Measurements from ENCODE around the gene KCTD6.
"Not testable (repeated sequence)": the region's sequence is repeated elsewhere in the genome, so short reads cannot be mapped to it uniquely, and the experiment has no call there.

KCTD6 gene

DNA sequence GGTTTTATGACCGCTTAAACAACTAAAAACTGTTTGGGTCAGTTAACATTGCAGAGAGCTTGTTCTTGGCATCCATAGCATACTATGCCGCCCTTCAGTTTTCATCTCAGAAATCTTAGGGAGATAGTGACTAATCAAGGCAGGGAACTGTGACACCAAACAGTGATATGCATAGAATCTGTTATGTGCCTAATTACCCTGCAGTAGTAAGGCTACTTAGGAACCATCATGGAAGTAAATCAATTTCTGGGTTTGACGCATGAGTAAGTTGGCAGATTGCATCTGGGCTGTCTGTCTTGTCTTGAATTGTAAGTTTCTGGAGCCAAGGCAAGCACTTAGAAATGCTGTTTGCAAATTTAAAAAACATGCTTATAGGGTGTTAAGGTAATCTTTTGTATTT, 22.5 kb downstream of the KCTD6 start:
- Histone ChIP-seq H3K9me3 (replicated peaks; ENCODE audit: low read length) (no peaks in the 10 kb centered on the region), H3K36me3 (ENCODE audit: insufficient read depth, low read length) (no peaks in the 10 kb centered on the region), H3K4me2 (ENCODE audit: low read length) (no peak overlapping the region), H3K4me3 (ENCODE audit: low read length) (no peak overlapping the region), H3K9ac (ENCODE audit: low read depth, low read length) (no peak overlapping the region), H3K4me1 (ENCODE audit: control insufficient read depth, insufficient read depth, low read length) (no peaks in the 10 kb centered on the region), H3K27me3 (ENCODE audit: control insufficient read depth, insufficient read depth, low read length) (no peaks in the 10 kb centered on the region)

GRCh38 chr3:58518291-58518789, 26.4 kb downstream of the KCTD6 start:
- no peaks in the 10 kb centered on the region for H3K4me1 ChIP-seq (ENCODE audit: control insufficient read depth, insufficient read depth, low read length)
- no peak overlapping the region for H3K4me2 ChIP-seq (ENCODE audit: low read length)
- no peak overlapping the region for H3K4me3 ChIP-seq (ENCODE audit: low read length)
- H3K27me3 ChIP-seq (ENCODE audit: control insufficient read depth, insufficient read depth, low read length), result no peaks in the 10 kb centered on the region
- no peak overlapping the region for H3K9ac ChIP-seq (ENCODE audit: low read depth, low read length)
- H3K36me3 ChIP-seq (ENCODE audit: insufficient read depth, low read length), result no peaks in the 10 kb centered on the region
- H3K9me3 ChIP-seq (replicated peaks; ENCODE audit: low read length), result no peaks in the 10 kb centered on the region

DNA sequence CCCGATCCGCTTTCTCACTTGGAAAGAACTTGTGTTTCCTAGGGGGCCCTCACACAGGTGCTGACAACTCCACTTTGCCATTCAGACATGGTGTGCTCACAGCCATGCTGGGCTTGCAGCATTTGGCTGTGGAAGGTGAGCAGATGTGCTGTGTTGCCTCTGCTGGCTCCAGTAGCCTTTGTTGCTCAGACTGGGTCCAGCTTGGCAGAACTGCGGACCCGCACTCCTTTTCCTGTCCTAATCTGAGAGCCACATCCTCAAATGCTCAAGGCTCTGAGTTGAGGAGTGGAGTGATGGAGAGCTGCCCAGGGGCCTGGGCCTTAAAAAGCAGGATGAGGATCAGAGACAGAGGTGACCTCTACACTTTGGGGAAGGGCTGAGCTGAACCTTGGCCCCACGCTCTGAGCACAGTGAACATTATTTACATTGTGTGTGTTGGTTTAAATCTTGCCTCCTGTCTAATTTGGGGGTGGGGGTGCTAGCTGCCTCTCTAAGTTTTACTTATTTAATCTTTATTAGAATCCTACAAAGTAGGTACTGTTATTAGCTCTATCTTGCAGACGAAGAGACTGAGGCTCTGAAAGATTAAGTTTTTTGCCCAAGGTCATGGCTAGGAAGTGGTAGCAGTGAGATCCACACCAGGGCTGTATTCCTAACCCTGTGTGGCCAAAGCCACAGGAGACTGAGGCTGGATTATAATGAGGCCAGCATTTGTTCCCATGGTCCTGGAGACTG, 27.9 kb downstream of the KCTD6 start:
- no peak overlapping the region for H3K4me3 ChIP-seq (ENCODE audit: low read length)
- H3K4me1 ChIP-seq (ENCODE audit: control insufficient read depth, insufficient read depth, low read length), result no peaks in the 10 kb centered on the region
- no peaks in the 10 kb centered on the region for H3K27me3 ChIP-seq (ENCODE audit: control insufficient read depth, insufficient read depth, low read length)
- no peak overlapping the region for H3K4me2 ChIP-seq (ENCODE audit: low read length)
- no peaks in the 10 kb centered on the region for H3K9me3 ChIP-seq (replicated peaks; ENCODE audit: low read length)
- no peak overlapping the region for H3K9ac ChIP-seq (ENCODE audit: low read depth, low read length)
- no peaks in the 10 kb centered on the region for H3K36me3 ChIP-seq (ENCODE audit: insufficient read depth, low read length)

GRCh38 chr3:58520403-58521335, 28.8 kb downstream of the KCTD6 start:
- Histone ChIP-seq H3K4me1 (ENCODE audit: control insufficient read depth, insufficient read depth, low read length) (no peaks in the 10 kb centered on the region), H3K27me3 (ENCODE audit: control insufficient read depth, insufficient read depth, low read length) (no peaks in the 10 kb centered on the region), H3K36me3 (ENCODE audit: insufficient read depth, low read length) (no peaks in the 10 kb centered on the region), H3K4me3 (ENCODE audit: low read length) (no peak overlapping the region), H3K4me2 (ENCODE audit: low read length) (no peak overlapping the region), H3K9ac (ENCODE audit: low read depth, low read length) (no peak overlapping the region), H3K9me3 (replicated peaks; ENCODE audit: low read length) (no peaks in the 10 kb centered on the region)

- H3K9me3 ChIP-seq (replicated peaks; ENCODE audit: low read length), result no peaks in the 10 kb centered on the region
- no peak overlapping the region for H3K9ac ChIP-seq (ENCODE audit: low read depth, low read length)
- H3K4me2 ChIP-seq (ENCODE audit: low read length), result no peak overlapping the region
- peaks cover 6% of the 10 kb centered on the region for H3K4me1 ChIP-seq (ENCODE audit: control insufficient read depth, insufficient read depth, low read length)
- no peak overlapping the region for H3K4me3 ChIP-seq (ENCODE audit: low read length)
- H3K36me3 ChIP-seq (ENCODE audit: insufficient read depth, low read length), result no peaks in the 10 kb centered on the region
- H3K27me3 ChIP-seq (ENCODE audit: control insufficient read depth, insufficient read depth, low read length), result no peaks in the 10 kb centered on the region
Measured at GRCh38 chr3:58521336-58521670, 29.4 kb downstream of the KCTD6 start.

GRCh38 chr3:58521917-58522631, 30.2 kb downstream of the KCTD6 start:
- peaks cover 11% of the 10 kb centered on the region for H3K4me1 ChIP-seq (ENCODE audit: control insufficient read depth, insufficient read depth, low read length)
- no peaks in the 10 kb centered on the region for H3K9me3 ChIP-seq (replicated peaks; ENCODE audit: low read length)
- no peaks in the 10 kb centered on the region for H3K27me3 ChIP-seq (ENCODE audit: control insufficient read depth, insufficient read depth, low read length)
- no peak overlapping the region for H3K9ac ChIP-seq (ENCODE audit: low read depth, low read length)
- H3K36me3 ChIP-seq (ENCODE audit: insufficient read depth, low read length), result no peaks in the 10 kb centered on the region
- no peak overlapping the region for H3K4me2 ChIP-seq (ENCODE audit: low read length)
- H3K4me3 ChIP-seq (ENCODE audit: low read length), result no peak overlapping the region

DNA sequence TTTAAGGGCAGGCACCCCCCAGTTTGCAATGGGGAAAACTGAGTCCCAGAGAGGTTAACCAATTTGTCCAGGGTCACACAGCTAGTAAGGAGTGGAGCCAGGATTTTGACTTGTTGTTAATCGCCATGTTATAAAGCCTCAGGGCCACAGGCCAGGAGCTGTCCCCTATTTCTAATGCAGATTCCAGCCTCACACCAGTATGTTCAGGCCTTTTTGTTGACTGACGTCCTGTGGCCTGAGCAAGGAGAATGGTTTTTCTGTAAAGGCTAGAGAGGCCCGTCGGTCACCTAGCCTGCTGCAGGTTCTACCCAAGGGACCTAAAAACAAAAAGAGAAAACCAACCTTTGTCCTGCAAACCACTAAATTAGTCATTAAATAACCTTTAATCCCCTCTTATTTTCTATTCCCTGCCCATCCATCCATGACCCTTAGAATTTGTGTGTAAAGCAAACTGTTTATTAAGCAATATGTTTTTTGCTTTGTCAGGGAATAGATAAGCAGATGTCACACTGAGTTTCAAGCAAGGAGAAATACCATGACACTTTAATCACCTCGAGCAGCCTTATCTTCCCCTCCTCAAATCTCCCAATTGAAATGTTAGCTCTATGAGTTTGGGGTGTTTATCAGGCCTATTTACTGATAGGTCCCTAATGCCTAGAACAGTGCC, 31.0 kb downstream of the KCTD6 start:
- peaks cover 11% of the 10 kb centered on the region for H3K4me1 ChIP-seq (ENCODE audit: control insufficient read depth, insufficient read depth, low read length)
- H3K9ac ChIP-seq (ENCODE audit: low read depth, low read length), result no peak overlapping the region

DNA sequence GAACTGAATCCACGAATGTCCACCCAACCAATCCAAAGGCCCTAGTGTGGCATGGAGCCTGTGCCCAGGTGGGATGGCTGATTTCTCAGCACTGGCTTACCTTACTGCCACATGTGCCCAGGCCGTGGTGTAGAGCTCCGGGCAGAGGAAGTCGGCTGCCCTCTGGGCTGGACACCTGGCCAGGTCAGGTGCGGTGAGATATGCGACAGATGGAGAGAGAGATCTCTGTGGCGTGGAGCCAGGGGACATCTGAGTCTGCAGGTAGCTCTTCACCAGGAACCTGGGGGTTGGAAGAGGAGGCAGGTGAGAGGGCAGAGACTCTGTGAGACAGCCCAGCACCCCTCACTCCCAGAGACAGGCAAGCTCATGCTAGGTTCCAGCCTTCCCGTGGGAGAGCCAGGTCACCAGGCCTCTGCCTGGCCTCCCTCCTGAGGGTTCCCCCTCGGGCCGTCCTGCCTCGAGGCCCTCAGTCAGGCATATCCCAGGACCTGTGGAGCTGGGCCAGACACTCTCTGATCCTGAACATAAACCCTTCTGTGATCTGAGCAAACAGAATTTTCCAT, 32.5 kb downstream of the KCTD6 start:
- no peak overlapping the region for H3K4me2 ChIP-seq (ENCODE audit: low read length)
- no peak overlapping the region for H3K4me3 ChIP-seq (ENCODE audit: low read length)
- no peaks in the 10 kb centered on the region for H3K27me3 ChIP-seq (ENCODE audit: control insufficient read depth, insufficient read depth, low read length)
- no peaks in the 10 kb centered on the region for H3K9me3 ChIP-seq (replicated peaks; ENCODE audit: low read length)
- H3K4me1 ChIP-seq (ENCODE audit: control insufficient read depth, insufficient read depth, low read length), result peaks cover 18% of the 10 kb centered on the region
- H3K36me3 ChIP-seq (ENCODE audit: insufficient read depth, low read length), result no peaks in the 10 kb centered on the region
- no peak overlapping the region for H3K9ac ChIP-seq (ENCODE audit: low read depth, low read length)

More for the DNA sequence above, 31.0 kb downstream of the KCTD6 start:
- Histone ChIP-seq H3K9me3 (replicated peaks; ENCODE audit: low read length) (no peaks in the 10 kb centered on the region), H3K36me3 (ENCODE audit: insufficient read depth, low read length) (no peaks in the 10 kb centered on the region), H3K27me3 (ENCODE audit: control insufficient read depth, insufficient read depth, low read length) (no peaks in the 10 kb centered on the region), H3K4me2 (ENCODE audit: low read length) (no peak overlapping the region), H3K4me3 (ENCODE audit: low read length) (no peak overlapping the region)

DNA sequence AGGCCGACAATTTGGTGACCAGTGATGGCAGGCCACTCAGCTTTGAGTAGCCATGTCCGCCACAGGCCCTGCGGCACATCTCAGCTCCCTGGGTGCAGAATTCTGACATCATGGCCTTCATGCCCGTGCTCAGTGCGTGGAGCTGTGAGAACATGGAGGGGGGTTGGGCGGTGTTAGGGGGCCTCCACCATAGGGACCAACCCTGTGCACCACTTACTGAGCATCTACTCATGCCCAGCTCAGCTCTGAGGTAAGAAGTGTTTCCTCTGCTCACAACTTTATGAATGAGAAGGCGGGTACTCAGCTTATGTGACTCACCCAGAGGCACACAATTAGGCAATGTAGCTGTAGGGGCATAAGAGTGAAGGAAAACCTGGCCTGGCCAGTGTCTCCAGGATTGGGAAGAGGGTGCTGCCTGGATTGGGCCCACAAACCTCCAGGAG, 34.6 kb downstream of the KCTD6 start:
- no peak overlapping the region for H3K9ac ChIP-seq (ENCODE audit: low read depth, low read length)
- H3K9me3 ChIP-seq (replicated peaks; ENCODE audit: low read length), result no peaks in the 10 kb centered on the region
- H3K4me3 ChIP-seq (ENCODE audit: low read length), result no peak overlapping the region
- no peaks in the 10 kb centered on the region for H3K36me3 ChIP-seq (ENCODE audit: insufficient read depth, low read length)
- H3K4me1 ChIP-seq (ENCODE audit: control insufficient read depth, insufficient read depth, low read length), result peaks cover 18% of the 10 kb centered on the region
- peak overlapping the region; percentile 27 for H3K4me2 ChIP-seq (ENCODE audit: low read length)
- H3K27me3 ChIP-seq (ENCODE audit: control insufficient read depth, insufficient read depth, low read length), result no peaks in the 10 kb centered on the region

DNA sequence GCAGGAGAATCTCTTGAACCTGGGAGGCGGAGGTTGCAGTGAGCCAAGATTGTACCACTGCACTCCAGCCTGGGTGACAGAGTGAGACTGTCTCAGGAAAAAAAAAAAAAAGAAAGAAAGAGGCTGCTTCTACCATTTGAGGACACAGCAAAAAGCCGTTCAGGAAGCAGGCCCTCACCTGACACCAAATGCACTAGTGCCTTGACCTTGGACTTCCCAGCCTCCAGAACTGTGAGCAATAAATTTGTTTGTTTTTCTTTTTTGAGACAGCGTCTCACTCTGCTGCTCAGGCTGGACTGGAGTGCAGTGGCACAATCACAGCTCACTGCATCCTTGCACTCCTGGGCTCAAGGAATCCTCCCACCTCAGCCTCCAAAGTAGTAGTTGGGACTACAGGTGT, 35.5 kb downstream of the KCTD6 start:
- H3K4me2 ChIP-seq (ENCODE audit: low read length); H3K9me3 ChIP-seq (replicated peaks; ENCODE audit: low read length); H3K36me3 ChIP-seq (ENCODE audit: insufficient read depth, low read length); H3K9ac ChIP-seq (ENCODE audit: low read depth, low read length); H3K27me3 ChIP-seq (ENCODE audit: control insufficient read depth, insufficient read depth, low read length); H3K4me3 ChIP-seq (ENCODE audit: low read length): not testable (repeated sequence)
- peaks cover 18% of the 10 kb centered on the region for H3K4me1 ChIP-seq (ENCODE audit: control insufficient read depth, insufficient read depth, low read length)

Data from skeletal muscle satellite cell (primary cell).